HG03175 (cell line): Measurements from ENCODE around the gene RNF217.
"Not testable (repeated sequence)": the region's sequence is repeated elsewhere in the genome, so short reads cannot be mapped to it uniquely, and the experiment has no call there.

Experiments used
- ATAC-seq: cut with Tn5 transposase; IDR thresholded peaks from one replicate; pipeline ENCODE4 v1.9.1; 2021; ENCODE audit warnings: mild to moderate bottlenecking, moderate library complexity; ENCODE audit not compliant: unreplicated experiment

RNF217 gene

DNA sequence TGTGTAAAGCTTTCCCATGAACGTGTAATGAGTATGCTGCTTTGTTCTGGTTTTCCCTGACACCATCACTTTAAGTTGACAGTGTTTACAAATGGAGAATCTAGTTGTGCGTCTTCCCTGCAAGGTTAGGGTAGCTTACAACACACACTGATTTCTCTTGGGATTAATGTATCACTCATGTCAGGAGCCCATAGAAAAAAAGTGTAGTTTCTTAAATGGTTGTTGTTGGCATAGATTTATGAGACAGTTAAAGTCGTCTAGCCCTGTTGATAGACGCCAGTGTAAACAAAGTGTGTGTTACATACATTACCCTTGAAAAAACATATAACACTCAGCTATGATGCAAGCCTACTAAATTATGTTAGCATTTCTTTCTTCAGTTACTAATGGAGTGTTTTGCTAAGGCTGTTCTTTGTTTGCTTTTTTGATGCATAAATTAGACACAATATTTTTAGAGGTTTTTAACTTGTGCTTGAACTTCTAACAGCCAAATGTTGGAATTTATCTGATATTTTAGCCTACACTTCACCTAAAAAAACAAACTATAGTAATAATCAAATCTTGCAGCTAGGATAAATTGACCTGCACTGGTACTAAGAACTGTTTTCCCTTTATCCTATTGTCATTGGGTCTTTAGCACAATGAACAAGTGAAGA lies 88.6 kb downstream of the RNF217 start:
- no peak for ATAC-seq

DNA sequence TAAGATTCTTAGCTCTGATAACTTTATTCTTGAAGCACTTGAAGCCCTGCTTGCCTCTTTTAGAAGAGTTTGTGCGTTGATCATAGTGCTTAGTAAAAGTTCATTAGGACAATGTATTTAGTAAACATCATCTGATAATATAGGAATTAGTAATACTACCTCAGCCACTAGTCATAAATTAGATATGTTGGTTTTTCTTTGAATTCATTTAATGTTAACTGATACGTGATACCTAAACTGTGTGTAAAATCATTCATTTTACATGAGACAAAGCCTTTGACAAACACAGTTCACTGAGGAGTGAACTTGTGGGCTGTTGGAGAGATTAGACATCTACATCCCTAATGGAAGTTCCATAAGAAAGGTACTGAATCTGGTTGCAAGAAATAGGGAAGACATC lies 91.6 kb downstream of the RNF217 start:
- ATAC-seq: no peak

DNA sequence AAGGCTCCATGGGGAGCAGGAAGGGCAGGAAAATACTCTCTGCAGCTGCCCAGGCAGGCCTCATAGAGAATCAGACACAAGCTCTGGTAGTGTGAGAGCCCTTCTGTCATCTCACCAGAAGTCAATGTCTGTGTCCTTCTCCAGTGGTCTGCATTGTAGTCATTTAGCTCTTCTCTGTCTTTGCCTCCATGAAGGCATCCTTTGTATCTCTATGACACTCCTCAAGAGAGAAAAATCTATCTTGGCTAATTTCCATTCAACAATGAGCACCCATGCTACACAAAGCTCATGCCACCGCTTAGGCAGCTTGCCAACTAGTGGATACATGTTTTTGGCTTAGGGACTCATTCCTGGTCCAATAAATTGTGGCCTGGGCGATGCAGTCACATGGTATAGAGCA lies 92.1 kb downstream of the RNF217 start:
- no peak for ATAC-seq

DNA sequence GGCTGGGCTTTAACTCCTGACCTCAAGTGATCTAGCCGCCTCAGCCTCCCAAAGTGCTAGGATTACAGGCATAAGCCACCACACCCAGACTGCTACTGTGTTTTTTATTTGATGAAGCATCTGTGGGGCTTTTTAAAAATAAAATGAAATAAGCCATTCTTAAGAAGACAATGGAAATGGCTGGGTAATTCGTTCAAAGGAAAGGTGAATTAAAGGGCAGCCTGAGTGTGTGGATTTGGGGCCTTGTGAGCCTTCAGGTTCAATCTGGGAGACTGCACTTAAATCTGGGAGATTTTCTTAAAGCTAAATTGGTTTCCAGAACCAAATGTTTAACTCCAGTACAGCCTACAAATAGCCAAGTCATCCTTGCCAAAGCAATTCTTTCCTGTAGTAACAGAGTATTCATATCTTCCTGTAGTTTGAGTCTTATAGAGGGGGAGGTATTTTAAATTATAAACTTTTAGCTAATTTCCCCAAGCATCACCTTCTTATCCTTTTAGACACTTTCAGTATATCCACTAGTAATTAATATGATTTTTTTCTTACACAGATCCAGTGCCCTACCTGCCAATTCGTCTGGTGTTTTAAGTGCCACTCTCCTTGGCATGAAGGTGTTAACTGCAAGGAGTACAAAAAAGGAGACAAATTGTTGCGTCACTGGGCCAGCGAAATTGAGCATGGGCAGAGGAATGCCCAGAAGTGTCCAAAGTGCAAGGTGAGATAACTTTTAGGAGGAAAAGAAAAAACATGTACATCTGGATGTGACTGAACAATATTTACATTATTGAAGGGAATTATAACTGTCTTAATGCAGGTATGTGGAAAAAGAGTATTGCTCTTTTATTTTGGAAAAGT lies 95.4 kb downstream of the RNF217 start:
- no peak for ATAC-seq

DNA sequence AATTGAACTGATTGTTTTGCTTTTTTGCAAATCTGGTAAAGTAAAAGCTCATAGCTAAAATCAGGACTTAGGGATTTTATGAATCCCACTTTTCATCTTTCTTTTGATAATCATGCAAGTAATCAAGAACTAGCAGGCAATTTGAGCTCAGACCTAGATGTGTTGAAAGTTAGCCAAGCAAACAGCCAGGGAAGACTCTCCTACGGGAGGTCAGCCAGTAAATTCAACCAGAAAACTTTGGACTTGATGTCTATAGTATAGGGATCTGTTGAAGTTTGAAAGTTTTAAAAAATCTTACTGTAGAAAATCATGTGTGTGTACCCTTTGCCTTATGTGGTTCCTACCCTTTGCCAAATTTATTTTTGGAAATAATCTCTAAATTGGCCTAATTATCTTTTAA lies 96.3 kb downstream of the RNF217 start:
- no peak for ATAC-seq

DNA sequence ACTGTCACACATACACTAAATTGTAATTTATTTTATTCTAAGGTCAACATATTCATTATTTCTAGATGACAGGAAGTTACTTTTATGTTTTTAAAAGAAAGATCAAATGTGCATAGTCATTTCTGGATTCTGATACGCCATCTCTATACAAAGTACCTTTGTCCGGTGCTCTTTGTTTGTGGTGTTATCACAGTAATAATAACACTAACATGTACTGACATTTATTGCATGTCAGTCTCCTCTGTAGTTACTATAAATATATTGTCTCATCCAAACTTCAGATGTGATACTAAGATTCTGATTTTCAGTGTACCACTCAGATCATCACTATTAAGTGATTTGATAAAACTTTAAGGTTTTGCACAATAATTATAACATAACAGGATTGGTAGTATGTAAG lies 101.1 kb downstream of the RNF217 start:
- no peak for ATAC-seq

DNA sequence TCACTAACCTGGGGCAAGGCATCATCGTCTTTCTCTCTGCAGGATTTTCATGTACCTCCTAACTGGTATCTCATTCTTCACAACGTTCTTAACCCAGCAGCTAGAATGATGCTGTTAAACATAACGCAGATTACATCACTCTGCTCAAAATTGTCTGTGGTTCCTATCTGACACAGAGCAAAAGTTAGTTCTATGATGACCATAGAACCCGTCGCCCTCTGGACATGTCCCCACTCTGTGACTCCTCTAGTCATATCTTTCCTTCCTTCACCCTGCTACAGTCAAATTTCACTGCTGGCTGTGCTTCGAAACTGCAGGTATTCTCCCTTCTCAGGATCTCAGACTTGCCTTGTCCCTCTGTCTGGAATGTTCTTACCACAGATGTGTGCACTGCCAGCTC lies 103.9 kb downstream of the RNF217 start:
- ATAC-seq: no peak

DNA sequence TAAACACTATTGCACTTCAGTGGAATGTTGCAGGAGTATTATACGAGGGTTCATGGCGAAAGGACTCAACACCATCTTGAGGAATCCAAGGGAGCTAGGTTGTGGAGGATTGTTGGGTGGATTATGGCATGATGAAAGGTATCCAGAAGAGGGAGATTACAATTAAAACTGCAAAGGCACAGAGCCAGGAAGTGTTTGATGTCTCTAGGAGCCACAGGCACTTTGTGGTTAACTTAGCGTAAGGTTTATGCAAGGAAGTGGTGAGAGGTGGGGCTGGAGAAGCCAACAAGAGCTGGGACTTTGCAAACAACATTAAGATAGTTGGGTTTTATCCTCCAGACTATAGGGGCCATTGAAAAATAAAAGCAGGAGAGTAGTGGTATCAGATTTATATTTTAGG lies 104.7 kb downstream of the RNF217 start:
- no peak for ATAC-seq

DNA sequence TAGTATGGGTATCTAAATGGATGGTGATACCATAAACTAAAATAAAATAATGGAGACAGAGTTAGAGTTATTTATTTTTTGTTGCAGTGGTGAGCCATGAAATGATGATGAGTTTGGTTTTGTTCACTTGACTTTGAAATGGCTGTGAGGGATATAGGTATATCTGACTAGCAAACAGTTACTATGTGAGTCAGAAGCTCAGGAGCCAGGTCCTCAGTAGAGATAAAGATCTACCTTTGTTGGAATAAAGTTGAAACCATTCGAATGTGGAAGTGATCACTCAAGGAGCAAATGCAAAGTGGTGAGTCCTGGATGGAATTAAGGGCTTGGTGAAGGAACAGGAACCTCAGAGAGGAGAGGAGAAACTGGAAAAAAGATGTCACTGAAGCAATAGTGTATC lies 105.3 kb downstream of the RNF217 start:
- no peak for ATAC-seq

DNA sequence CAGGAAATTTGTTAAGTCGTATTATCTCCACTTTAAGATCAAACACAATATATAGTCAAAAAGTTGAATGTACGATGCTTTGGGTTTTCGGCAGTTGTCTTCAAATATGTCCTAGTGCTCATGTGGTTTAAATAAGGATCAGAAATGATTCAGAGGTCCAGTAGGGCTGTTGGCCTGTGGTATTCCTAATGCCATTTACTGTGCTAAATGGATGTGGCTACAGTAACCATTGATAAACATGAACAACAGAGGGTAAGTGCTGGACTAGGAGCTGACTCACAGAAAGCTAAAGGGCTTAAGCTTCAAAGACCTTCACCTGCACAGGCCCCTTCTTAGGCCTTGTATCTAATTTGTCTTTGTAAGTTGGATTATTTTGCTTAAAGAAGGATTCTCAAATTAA lies 110.8 kb downstream of the RNF217 start:
- ATAC-seq: no peak

DNA sequence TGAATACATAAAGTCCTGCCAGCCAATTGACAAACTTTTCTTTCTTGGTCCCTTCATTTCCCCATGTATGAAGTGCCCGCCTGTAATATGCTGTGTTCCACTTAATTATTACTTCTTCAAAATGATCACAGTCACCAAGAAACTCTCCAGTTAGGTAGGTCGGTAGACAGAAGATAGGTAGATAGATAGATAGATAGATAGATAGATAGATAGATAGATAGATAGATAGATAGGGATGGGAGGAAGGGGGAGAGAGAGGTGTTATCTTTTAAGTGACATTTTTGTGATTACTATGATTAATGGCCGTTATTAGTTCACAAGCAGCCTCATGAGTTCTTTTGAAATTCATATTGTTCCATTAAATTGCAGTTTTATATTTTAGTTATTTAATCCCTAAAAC lies 111.9 kb downstream of the RNF217 start:
- no peak for ATAC-seq

DNA sequence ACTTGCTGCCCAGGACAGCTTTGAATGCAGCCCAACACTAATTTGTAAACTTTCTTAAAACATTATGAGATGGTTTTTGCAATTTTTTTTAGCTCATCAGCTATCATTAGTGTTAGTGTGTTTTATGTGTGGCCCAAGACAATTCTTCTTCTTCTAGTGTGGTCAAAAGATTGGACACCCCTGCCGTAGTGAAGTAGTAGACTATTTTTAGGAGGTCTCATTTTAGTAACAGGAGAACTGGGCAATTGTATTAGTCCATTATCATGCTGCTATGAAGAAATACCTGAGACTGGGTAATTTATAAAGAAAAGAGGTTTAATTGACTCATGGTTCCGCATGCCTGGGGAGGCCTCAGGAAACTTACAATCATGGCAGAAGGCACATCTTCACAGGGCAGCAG lies 112.8 kb downstream of the RNF217 start:
- not testable (repeated sequence) for ATAC-seq

DNA sequence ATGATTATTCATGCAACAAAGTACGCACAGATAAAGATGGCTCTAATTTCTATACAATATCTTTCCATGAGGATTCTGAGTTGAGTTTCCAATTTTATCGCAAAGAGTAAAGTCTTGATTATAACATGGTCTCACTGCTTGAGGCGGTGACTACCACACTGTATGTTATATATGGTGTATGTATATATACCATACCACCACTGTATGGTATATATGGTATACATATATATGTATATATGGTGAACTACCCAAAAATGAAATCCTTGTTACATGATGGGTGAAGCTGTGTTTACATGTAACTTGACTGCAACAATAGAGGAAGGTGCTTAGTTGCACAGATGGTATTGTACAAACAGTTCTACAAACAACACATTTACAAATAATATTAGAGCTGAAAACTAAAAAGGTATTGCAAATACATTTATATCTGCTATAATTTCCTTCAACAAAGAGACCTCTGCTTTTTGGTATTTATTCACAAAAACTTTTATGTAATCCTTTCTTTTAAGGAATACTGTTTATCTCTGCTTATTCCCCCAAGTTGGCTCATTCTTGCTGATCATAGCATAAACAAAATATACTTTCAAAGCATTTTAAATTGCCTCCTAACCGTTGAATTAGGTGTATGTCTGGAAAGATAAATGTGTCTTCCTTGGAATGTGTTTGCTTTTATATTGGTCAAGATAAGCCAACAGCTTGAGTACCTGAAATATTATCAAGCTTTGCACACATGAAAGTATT lies 113.7 kb downstream of the RNF217 start:
- ATAC-seq: no peak

DNA sequence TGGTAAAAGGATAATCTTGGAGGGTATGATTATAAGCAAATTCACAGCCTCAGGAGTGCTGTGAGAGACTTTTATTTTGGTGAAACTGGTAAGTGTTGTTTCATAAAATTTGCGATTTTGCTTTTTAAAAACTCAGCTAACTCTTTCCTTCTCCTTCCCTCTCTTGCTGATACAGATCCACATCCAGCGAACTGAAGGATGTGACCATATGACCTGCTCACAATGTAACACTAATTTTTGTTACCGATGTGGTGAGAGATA lies 114.2 kb downstream of the RNF217 start:
- no peak for ATAC-seq

DNA sequence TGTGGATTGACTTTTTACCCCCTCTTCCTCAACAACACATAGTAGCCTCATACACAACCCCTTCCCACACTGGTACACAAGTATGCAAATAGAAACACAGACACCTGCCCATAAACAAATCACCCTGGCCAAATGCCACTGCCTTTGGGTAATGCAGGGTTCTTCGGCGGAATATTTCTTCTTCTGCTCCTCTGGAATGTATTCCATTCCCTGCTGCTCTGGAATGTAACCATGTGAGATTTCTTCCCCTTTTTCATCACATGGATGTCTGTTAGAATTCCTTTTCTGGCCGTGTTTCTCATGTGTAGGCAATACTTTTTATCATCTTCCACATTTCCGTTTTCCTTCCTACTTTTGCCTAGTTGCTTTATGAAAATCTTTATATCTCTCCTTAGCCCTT lies 115.2 kb downstream of the RNF217 start:
- no peak for ATAC-seq

DNA sequence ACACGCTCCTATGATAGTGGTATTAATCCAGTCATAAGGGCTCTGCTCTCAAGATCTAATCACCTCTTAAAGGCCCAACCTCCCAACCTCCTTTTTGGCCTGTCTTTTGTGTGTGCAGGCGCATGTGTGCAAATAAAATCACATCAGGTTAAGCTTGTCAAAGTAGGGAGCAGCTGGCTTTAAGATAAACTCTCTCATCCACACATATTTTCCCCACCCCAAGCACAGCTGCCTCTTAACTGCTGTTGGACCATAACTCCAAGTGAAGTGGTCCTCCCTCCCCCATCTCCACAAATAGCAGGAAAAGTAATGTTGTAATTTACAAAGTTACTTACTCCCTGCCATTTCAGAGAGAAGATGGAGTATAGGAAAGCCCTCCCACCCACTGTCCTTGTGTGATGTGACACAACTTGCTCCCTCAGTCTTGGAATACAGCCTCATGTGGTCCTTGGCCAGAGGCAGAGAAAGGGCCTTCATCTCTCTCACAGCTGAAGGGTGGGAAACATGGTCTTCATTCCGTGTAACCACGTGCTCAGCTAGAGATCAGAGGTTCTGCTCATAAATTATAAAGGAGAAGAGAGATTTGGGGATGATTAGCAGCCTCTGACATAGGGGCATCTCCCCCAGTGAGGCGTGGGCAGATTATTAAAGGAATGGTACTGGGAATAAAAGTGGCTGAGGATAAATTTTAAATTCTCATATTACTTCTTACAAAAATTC lies 116.5 kb downstream of the RNF217 start:
- ATAC-seq: no peak

DNA sequence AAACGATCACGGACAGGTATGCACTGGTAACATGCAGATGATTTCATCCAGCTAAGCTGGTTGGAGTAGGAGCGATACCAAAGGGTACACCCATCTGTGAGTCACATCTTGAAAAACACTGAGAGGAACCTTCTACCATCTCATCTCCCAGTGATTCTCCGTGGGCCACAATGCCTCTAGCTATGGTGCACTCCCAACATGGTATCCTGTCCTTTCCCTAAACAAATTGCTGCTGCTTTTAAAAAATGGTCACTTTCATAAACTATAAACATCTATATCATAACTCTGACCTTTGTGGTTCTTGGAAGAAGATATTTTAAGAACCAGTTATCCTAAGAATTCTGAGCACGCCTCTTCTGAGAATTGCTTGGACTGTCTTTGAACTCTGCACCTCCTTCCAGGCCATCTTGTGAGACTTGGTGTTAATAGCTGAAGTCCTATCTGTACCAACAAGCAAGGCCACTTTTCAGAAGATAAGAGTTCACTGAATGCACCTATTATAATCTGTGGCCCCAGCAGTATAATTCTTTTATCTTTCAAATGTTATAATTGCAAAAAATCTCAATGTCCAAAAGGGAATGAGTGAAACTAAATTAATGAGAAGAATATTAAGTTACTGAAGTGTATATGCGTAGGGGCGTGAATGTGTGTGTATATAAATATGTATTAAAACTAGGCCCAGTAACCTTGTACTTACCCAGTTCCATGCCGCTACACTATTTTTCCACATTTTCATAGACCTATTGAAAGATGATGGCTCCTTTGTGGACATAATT lies 120.9 kb downstream of the RNF217 start:
- ATAC-seq: no peak

DNA sequence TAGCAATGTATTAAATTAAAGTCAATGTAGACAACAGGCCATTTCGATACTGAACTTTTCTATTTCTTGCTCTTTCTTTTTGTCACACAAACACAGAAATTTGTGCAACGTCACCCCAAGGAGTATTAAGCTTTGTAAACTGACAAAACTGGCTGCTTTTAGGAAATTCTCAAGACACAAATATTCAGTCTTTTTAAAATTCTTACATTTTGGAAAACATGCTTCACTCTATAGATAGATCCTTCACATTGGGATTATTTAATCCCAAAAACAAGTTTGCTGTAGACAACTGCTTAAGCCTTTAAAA lies 121.4 kb downstream of the RNF217 start:
- ATAC-seq: no peak

DNA sequence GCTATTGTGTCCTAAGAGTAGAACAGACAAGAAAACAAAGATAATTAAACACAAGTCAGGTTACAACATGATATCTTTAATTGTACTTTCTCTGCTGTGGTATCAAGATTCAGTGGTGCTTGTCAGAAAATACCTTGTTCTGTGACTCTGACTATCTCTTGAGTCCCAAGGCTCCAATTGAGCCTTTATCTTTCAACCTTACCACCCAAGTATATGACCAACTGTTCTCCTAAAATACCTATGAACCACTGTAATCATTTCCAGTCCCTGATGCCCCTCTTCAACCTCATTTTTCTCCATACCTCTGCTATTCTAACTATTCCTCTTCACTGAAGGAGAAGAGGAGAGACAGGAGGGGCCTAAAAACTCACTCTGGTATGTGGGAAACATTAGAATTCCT lies 124.5 kb downstream of the RNF217 start:
- no peak for ATAC-seq

DNA sequence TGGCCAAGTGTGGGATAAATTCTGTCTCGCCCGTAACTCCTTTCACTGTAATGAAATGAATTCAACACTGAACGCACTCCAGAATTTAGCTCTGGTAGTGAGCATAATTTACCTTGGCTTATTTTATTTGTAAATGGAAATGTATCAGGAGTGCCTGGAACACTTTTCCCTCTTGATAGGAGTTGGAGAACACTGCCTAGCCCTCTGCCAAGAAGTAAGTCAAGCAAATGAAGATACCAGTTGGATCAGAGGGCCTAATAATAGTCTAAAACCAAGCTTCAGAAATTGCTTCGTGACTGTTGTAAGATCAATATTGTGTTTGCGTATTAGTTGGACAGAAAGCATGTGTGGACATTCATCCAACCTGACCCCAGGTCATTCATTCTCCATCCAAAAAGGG lies 126.7 kb downstream of the RNF217 start:
- ATAC-seq: no peak

DNA sequence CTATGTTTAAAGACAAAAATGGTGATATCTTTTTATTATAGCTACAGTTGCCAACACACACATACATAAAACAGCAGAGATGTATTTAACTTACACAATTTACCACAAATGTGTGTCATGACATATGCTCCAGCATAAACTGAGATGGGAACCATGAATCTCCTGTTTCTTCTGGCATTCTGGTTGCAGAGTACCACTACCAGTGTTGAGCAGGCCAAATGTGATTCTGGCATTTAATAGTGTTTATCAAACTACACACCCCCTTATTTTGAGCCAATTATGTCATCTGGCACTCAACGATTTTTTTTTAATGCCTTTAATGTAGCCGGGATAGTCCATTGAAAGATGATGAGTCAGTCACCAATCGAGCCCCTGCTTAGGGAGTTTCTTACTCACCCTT lies 132.3 kb downstream of the RNF217 start:
- no peak for ATAC-seq
